HG03342 (cell line): ENCODE measurements around the gene FASTK.
A peak's percentile ranks its signal among the peaks of the same experiment; 100 is the strongest.
"Not testable (repeated sequence)": the region's sequence is repeated elsewhere in the genome, so short reads cannot be mapped to it uniquely, and the experiment has no call there.

Experiments
- ATAC-seq: cut with Tn5 transposase; IDR thresholded peaks from one replicate; pipeline ENCODE4 v1.9.1; 2021; ENCODE audit warnings: mild to moderate bottlenecking, moderate library complexity; ENCODE audit not compliant: unreplicated experiment

The FASTK gene

GRCh38 chr7:151032936-151033863, 47.4 kb downstream of the FASTK start:
- no peak for ATAC-seq

- no peak for ATAC-seq
Observed at GRCh38 chr7:151031011-151031410, 49.6 kb downstream of the FASTK start.

DNA sequence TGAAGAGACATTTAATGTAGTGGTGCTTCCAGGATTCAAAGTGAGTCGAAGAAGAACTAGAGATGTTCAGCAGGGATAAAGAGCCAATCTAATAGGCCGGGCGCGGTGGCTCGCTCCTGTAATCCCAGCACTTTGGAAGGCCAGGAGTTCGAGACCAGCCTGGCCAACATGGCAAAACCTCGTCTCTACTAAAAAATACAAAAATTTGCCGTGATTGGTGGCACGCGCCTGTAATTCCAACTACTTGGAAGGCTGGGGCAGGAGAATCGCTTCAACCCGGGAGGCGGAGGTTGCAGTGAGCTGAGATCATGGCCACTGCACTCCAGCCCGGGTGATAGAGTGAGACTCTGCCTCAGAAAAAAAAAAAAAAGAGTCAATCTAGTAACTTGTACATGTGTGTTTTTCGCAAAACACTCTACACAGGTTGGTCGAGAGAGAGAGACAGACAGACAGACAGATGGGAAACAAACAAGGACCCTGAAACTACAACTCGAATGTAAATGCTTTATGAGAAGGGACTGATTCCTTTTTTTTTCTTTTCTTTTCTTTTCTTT, 51.6 kb downstream of the FASTK start:
- no peak for ATAC-seq

GRCh38 chr7:151028131-151028947, 52.3 kb downstream of the FASTK start, which contains the start of gene ABCB8:
TSS of gene ABCB8 (plus strand) at chr7:151028450. CDS start at chr7:151028516, 66 bp downstream.
- peak; percentile 95 for ATAC-seq

DNA sequence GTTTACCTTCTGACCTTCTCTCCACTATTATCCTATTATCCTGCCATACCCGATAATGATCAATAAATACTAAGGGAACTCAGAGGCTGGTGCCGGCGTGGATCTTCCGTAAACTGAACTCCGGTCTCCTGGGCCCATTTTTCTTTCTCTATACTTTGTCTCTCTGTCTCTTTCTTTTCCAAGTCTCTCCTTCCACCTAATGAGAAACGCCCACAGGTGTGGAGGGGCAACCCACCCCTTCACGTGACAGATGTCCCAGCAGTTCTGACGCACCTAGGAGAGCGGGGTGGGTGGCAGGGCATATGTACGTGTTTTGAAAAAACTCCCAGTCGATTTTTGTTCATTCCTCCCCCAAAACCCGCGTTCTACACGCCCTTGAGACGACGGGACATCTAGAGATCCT, 52.9 kb downstream of the FASTK start:
- not testable (repeated sequence) for ATAC-seq

GRCh38 chr7:151026771-151027727, 53.6 kb downstream of the FASTK start:
- ATAC-seq = not testable (repeated sequence)
